Measurements from ENCODE around the gene PMEPA1. TPM values are rescaled to one million over a fixed set of nuclear protein-coding genes. Genes with fewer than 3 reads are reported as not detected.

Gene PMEPA1
- total and polyA plus RNA-seq, 2 donors (not counting 1 experiment from before 2014, with no cell fraction given): 9.9 to 37.4 TPM

- intact Hi-C loops (cut with micrococcal nuclease): loop anchor here (2.0 to 10.0 kb wide), 4 partner anchors 689 to 1389 kb away; partner anchors contain the start of genes CTSZ and STX16
- Histone ChIP-seq H3K4me2 (replicated peaks; ENCODE audit: low read depth, low read length, poor library complexity, severe bottlenecking) (peak overlapping the region; percentile 96), H3K4me1 (ENCODE audit: control insufficient read depth in 2 of 2, insufficient read depth in 2 of 2, low read length in 2 of 2) (peaks cover 53 to 59% of the 10 kb centered on the region in 2 donors), H3K9ac (ENCODE audit: low read length) (peak overlapping the region; percentile 76), H3K36me3 (replicated peaks in 1 of 2; ENCODE audit: control extremely low read depth in 1 of 2, control insufficient read depth in 1 of 2, extremely low read depth in 1 of 2, insufficient read depth in 2 of 2, low read length in 1 of 2) (peaks cover 0 to 38% of the 10 kb centered on the region in 2 experiments), H3K27me3 (replicated peaks in 1 of 4; ENCODE audit: control extremely low read depth in 1 of 4, control insufficient read depth in 3 of 4, insufficient read depth in 4 of 4, low read length in 3 of 4) (no peaks in the 10 kb centered on the region), H2AFZ (ENCODE audit: insufficient read depth, low read depth, low read length, poor library complexity, severe bottlenecking) (no peak overlapping the region), H3K9me3 (ENCODE audit: control extremely low read depth in 1 of 3, control insufficient read depth in 2 of 3, insufficient read depth in 1 of 3, low read length in 2 of 3) (no peaks in the 10 kb centered on the region), H3K79me2 (ENCODE audit: control insufficient read depth, insufficient read depth, low read length) (peaks cover 36% of the 10 kb centered on the region), H3K27ac (ENCODE audit: low read length in 2 of 2) (peak overlapping the region; percentile 92 to 96), H4K20me1 (ENCODE audit: control insufficient read depth, insufficient read depth, low read length, poor library complexity, severe bottlenecking) (peaks cover 20% of the 10 kb centered on the region), H3K4me3 (ENCODE audit: control extremely low read depth in 1 of 5, extremely low read depth in 1 of 5, insufficient read depth in 1 of 5, low read depth in 2 of 5, low read length in 4 of 5) (peak overlapping the region in 4 of 5 experiments; percentile 48 to 92 (median 68))
- ATAC-seq (ENCODE audit: low read depth) (no peak), DNase-seq (peak; percentile 63)
- Mint-ChIP-seq H3K9me3 (ENCODE audit: insufficient read depth) (no peaks in the 10 kb centered on the region), H3K4me1 (peaks cover 60% of the 10 kb centered on the region), H3K27me3 (no peaks in the 10 kb centered on the region), H3K27ac (peak overlapping the region; percentile 100), H3K4me3 (peak overlapping the region; percentile 93)
- ChIA-PET CTCF (interaction anchor here (0.7 to 11.0 kb wide), 9 partner anchors 8 to 561 kb away, joined by 3 to 131 read pairs (median 6); no protein-coding TSS in a partner anchor), POLR2A (interaction anchor here (0.8 to 4.3 kb wide), 9 partner anchors 8 to 228 kb away, joined by 3 to 30 read pairs (median 10); partner anchors contain the start of genes PMEPA1 and RBM38)
- 7% methylated on average over 3 of the region's 14 CpGs for WGBS (ENCODE audit: insufficient coverage)
- TF ChIP-seq EZH2 (IDR thresholded peaks at IDR 0.05; ENCODE audit: borderline replicate concordance, insufficient read depth, low read depth, low read length, poor library complexity, severe bottlenecking): no peak
- TF ChIP-seq, protein P1, sequence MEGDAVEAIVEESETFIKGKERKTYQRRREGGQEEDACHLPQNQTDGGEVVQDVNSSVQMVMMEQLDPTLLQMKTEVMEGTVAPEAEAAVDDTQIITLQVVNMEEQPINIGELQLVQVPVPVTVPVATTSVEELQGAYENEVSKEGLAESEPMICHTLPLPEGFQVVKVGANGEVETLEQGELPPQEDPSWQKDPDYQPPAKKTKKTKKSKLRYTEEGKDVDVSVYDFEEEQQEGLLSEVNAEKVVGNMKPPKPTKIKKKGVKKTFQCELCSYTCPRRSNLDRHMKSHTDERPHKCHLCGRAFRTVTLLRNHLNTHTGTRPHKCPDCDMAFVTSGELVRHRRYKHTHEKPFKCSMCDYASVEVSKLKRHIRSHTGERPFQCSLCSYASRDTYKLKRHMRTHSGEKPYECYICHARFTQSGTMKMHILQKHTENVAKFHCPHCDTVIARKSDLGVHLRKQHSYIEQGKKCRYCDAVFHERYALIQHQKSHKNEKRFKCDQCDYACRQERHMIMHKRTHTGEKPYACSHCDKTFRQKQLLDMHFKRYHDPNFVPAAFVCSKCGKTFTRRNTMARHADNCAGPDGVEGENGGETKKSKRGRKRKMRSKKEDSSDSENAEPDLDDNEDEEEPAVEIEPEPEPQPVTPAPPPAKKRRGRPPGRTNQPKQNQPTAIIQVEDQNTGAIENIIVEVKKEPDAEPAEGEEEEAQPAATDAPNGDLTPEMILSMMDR (IDR thresholded peaks at IDR 0.05): no peak
Measured at GRCh38 chr20:57618091-57618763, 91.6 kb downstream of the PMEPA1 start.
